ENCODE results near the gene TEDDM1. TPM values are rescaled to one million over a fixed set of nuclear protein-coding genes. Genes with fewer than 3 reads are reported as not detected.

TEDDM1 gene
- polyA plus RNA-seq, 1 donor (not counting 4 experiments of a cell fraction or from before 2014, with no cell fraction given): not detected

- FAIRE-seq: no peak
- no peak overlapping the region for H3K9ac ChIP-seq (ENCODE audit: control insufficient read depth, extremely low read depth, insufficient read depth, low read length)
- TF ChIP-seq CTCF (optimal IDR thresholded peaks at IDR 0.05 in 1 of 3, IDR thresholded peaks at IDR 0.05 in 1 of 3, conservative IDR thresholded peaks at IDR 0.05 in 1 of 3; ENCODE audit: extremely low read depth in 1 of 3, insufficient read depth in 2 of 3, low read length in 3 of 3) (no peak), EZH2 (IDR thresholded peaks at IDR 0.05; ENCODE audit: low read length) (no peak)
- no peaks in the 10 kb centered on the region for H3K27me3 ChIP-seq (ENCODE audit: control insufficient read depth, extremely low read depth, insufficient read depth, low read length)
- H4K20me1 ChIP-seq (ENCODE audit: control insufficient read depth, extremely low read depth, insufficient read depth, low read length): no peaks in the 10 kb centered on the region
- H3K9me3 ChIP-seq (ENCODE audit: control insufficient read depth, low read depth, low read length): no peaks in the 10 kb centered on the region
- dilution Hi-C loops (cut with MboI; ENCODE audit: extremely low pct_ligation_motif_present, low sequenced_read_pairs): loop anchor here (25.0 kb wide), 1 partner anchor 157 kb away; the partner anchor contains the start of gene RNASEL
- no peak for DNase-seq (ENCODE audit: low read depth, low spot score)
- no peak overlapping the region for H3K4me2 ChIP-seq (ENCODE audit: control insufficient read depth, extremely low read depth, insufficient read depth, low read depth, low read length)
- no peaks in the 10 kb centered on the region for H3K9me1 ChIP-seq (ENCODE audit: control insufficient read depth, extremely low read depth, insufficient read depth, low read length)
- H3K4me1 ChIP-seq (ENCODE audit: control insufficient read depth, extremely low read depth, insufficient read depth, low read length): no peaks in the 10 kb centered on the region
- H3K4me3 ChIP-seq (ENCODE audit: control insufficient read depth in 2 of 3, extremely low read depth in 1 of 3, insufficient read depth in 2 of 3, low read depth in 1 of 3, low read length in 3 of 3): no peak overlapping the region
- H2AFZ ChIP-seq (ENCODE audit: control insufficient read depth, low read length): no peak overlapping the region
- H3K79me2 ChIP-seq (ENCODE audit: control insufficient read depth, insufficient read depth, low read length): no peaks in the 10 kb centered on the region
- no peak overlapping the region for H3K27ac ChIP-seq (ENCODE audit: control insufficient read depth, insufficient read depth, low read length)
- H3K36me3 ChIP-seq (ENCODE audit: control insufficient read depth in 2 of 2, extremely low read depth in 1 of 2, insufficient read depth in 2 of 2, low read length in 2 of 2): no peaks in the 10 kb centered on the region
Observed at GRCh38 chr1:182430263-182431068, 30.0 kb upstream of the TEDDM1 start.

- no peak overlapping the region for H3K27ac ChIP-seq (ENCODE audit: control insufficient read depth, insufficient read depth, low read length)
- DNase-seq (ENCODE audit: low read depth, low spot score) (no peak), FAIRE-seq (no peak)
- H2AFZ ChIP-seq (ENCODE audit: control insufficient read depth, low read length): no peak overlapping the region
- no peaks in the 10 kb centered on the region for H3K9me3 ChIP-seq (ENCODE audit: control insufficient read depth, low read depth, low read length)
- H3K4me2 ChIP-seq (ENCODE audit: control insufficient read depth, extremely low read depth, insufficient read depth, low read depth, low read length): no peak overlapping the region
- no peaks in the 10 kb centered on the region for H3K79me2 ChIP-seq (ENCODE audit: control insufficient read depth, insufficient read depth, low read length)
- no peak for TF ChIP-seq CTCF (optimal IDR thresholded peaks at IDR 0.05 in 1 of 3, IDR thresholded peaks at IDR 0.05 in 1 of 3, conservative IDR thresholded peaks at IDR 0.05 in 1 of 3; ENCODE audit: extremely low read depth in 1 of 3, insufficient read depth in 2 of 3, low read length in 3 of 3)
- no peak overlapping the region for H3K4me3 ChIP-seq (ENCODE audit: control insufficient read depth in 2 of 3, extremely low read depth in 1 of 3, insufficient read depth in 2 of 3, low read depth in 1 of 3, low read length in 3 of 3)
- H3K36me3 ChIP-seq (ENCODE audit: control insufficient read depth in 2 of 2, extremely low read depth in 1 of 2, insufficient read depth in 2 of 2, low read length in 2 of 2): no peaks in the 10 kb centered on the region
- no peaks in the 10 kb centered on the region for H3K9me1 ChIP-seq (ENCODE audit: control insufficient read depth, extremely low read depth, insufficient read depth, low read length)
- H3K4me1 ChIP-seq (ENCODE audit: control insufficient read depth, extremely low read depth, insufficient read depth, low read length): no peaks in the 10 kb centered on the region
- H3K9ac ChIP-seq (ENCODE audit: control insufficient read depth, extremely low read depth, insufficient read depth, low read length): no peak overlapping the region
- dilution Hi-C loops (cut with MboI; ENCODE audit: extremely low pct_ligation_motif_present, low sequenced_read_pairs): loop anchor here (25.0 kb wide), 1 partner anchor 159 kb away; the partner anchor contains the start of gene RNASEL
- H3K27me3 ChIP-seq (ENCODE audit: control insufficient read depth, extremely low read depth, insufficient read depth, low read length): no peaks in the 10 kb centered on the region
- H4K20me1 ChIP-seq (ENCODE audit: control insufficient read depth, extremely low read depth, insufficient read depth, low read length): no peaks in the 10 kb centered on the region
Observed at GRCh38 chr1:182428043-182428442, 27.6 kb upstream of the TEDDM1 start.
